H1 (cell line): Measurements from ENCODE around the gene QRSL1. TPM values are rescaled to one million over a fixed set of nuclear protein-coding genes. Genes with fewer than 3 reads are reported as not detected.

Source experiments
- CTCF ChIA-PET: fragments of 300-600 bp; sonication (Branson Sonifier 250); formaldehyde crosslinking; loops from one replicate; lab custom pipeline; 2021; ENCODE audit not compliant: partially characterized antibody; lab: Charles Lee
- POLR2A ChIA-PET: fragments of 300-600 bp; sonication (Branson Sonifier 250); formaldehyde crosslinking; loops from one replicate; lab custom pipeline; 2021; ENCODE audit warnings: inconsistent platforms; ENCODE audit not compliant: partially characterized antibody; lab: Charles Lee
- DNase-seq, 2 experiments: peaks; one replicate each; pipeline versions ENCODE4 v3.0.0 to v3.0.0-alpha.2; 2010 to 2022; ENCODE audit warnings: low spot score in 2 of 2, low read depth in 1 of 2, mixed read lengths in 1 of 2
- FAIRE-seq: peaks from 2 replicates; lab custom pipeline; 2011; peaks lifted over from hg19 to GRCh38; lab: Jason Lieb, UNC
- H2AFZ ChIP-seq: 2 replicates; pipeline ENCODE4 v1.8.1; 2012; ENCODE audit warnings: low read length, inconsistent platforms
- H2AK5ac ChIP-seq: 2 replicates; pipeline ENCODE4 v1.6.1; 2013; ENCODE audit warnings: low read depth, low read length
- H2BK120ac ChIP-seq: replicated peaks from 2 replicates; pipeline ENCODE3; 2013; ENCODE audit warnings: low read depth, low read length, inconsistent platforms
- H2BK12ac ChIP-seq: 2 replicates; pipeline ENCODE4 v1.6.1; 2013; ENCODE audit warnings: low read depth, low read length
- H2BK15ac ChIP-seq: 2 replicates; pipeline ENCODE4 v1.6.1; 2013; ENCODE audit warnings: low read length
- H2BK20ac ChIP-seq: 2 replicates; pipeline ENCODE4 v1.6.1; 2013; ENCODE audit warnings: low read length
- H2BK5ac ChIP-seq: 2 replicates; pipeline ENCODE4 v1.6.1; 2013; ENCODE audit warnings: low read depth, low read length
- H3K14ac ChIP-seq: 2 replicates; pipeline ENCODE4 v1.6.1; 2013; ENCODE audit warnings: inconsistent platforms; ENCODE audit not compliant: insufficient read length
- H3K18ac ChIP-seq: 2 replicates; pipeline ENCODE4 v1.6.1; 2013; ENCODE audit warnings: low read length; ENCODE audit errors: extremely low read depth
- H3K23ac ChIP-seq: 2 replicates; pipeline ENCODE4 v1.6.1; 2013; ENCODE audit warnings: inconsistent platforms; ENCODE audit not compliant: insufficient read length
- H3K23me2 ChIP-seq: 2 replicates; pipeline ENCODE4 v1.6.1; 2013; ENCODE audit warnings: low read depth, low read length
- H3K27ac ChIP-seq: 2 replicates; pipeline ENCODE4 v1.6.1; 2011; ENCODE audit warnings: low read depth, low read length, inconsistent platforms
- H3K27me3 ChIP-seq, 4 experiments: replicated peaks in 1 of 4; 1 replicate in 1 of 4; 2 replicates in 3 of 4; pipeline versions ENCODE4 v1.6.1 to v1.8.1; 2011 to 2013; ENCODE audit warnings: low read length in 3 of 4, mild to moderate bottlenecking in 3 of 4, inconsistent platforms in 2 of 4, mixed read lengths in 2 of 4, moderate library complexity in 1 of 4; ENCODE audit not compliant: control insufficient read depth in 3 of 4, insufficient read depth in 3 of 4; ENCODE audit errors: extremely low read depth in 1 of 4
- H3K36me3 ChIP-seq, 4 experiments: 2 replicates each; pipeline versions ENCODE4 v1.6.1 to v1.8.1; 2011 to 2013; ENCODE audit warnings: mild to moderate bottlenecking in 4 of 4, low read length in 3 of 4, moderate library complexity in 2 of 4, control low read depth in 1 of 4, inconsistent platforms in 1 of 4; ENCODE audit not compliant: insufficient read depth in 4 of 4, control insufficient read depth in 2 of 4
- H3K4ac ChIP-seq: replicated peaks from 2 replicates; pipeline ENCODE3; 2013; ENCODE audit warnings: low read length, low read depth, mixed read lengths, inconsistent platforms; ENCODE audit not compliant: insufficient read length
- H3K4me1 ChIP-seq, 4 experiments: replicated peaks in 1 of 4; 1 replicate in 1 of 4; 2 replicates in 3 of 4; pipeline versions ENCODE4 v1.6.1 to v1.8.1; 2011 to 2013; ENCODE audit warnings: low read length in 3 of 4, inconsistent platforms in 2 of 4, mixed read lengths in 1 of 4; ENCODE audit not compliant: insufficient read depth in 4 of 4, control insufficient read depth in 3 of 4
- H3K4me2 ChIP-seq, 2 experiments: 2 replicates each; pipeline versions ENCODE4 v1.6.1 to v1.8.1; 2011 to 2013; ENCODE audit warnings: low read depth in 2 of 2, low read length in 2 of 2, control low read depth in 1 of 2, inconsistent platforms in 1 of 2, mild to moderate bottlenecking in 1 of 2; ENCODE audit not compliant: insufficient read depth in 1 of 2
- H3K4me3 ChIP-seq, 4 experiments: fragments of 200-600, 300-600 bp in 1 of 4; sonication (generic), shearing (Covaris generic), sonication (Bioruptor Twin) in 1 of 4; 2 replicates each; pipeline versions ENCODE4 v1.5.1 to v1.8.1; 2011 to 2016; ENCODE audit warnings: low read length in 4 of 4, low read depth in 3 of 4, control low read depth in 2 of 4, inconsistent platforms in 2 of 4, mild to moderate bottlenecking in 2 of 4, mixed read lengths in 1 of 4, moderate library complexity in 1 of 4; ENCODE audit not compliant: insufficient read depth in 2 of 4; ENCODE audit errors: extremely low read depth in 1 of 4
- H3K56ac ChIP-seq: replicated peaks from 2 replicates; pipeline ENCODE3; 2013; ENCODE audit warnings: low read depth, mild to moderate bottlenecking, mixed read lengths, low read length, inconsistent platforms; ENCODE audit not compliant: insufficient read length
- H3K79me1 ChIP-seq: 2 replicates; pipeline ENCODE4 v1.6.1; 2013; ENCODE audit warnings: low read depth, low read length, control low read depth
- H3K79me2 ChIP-seq, 2 experiments: 2 replicates each; pipeline versions ENCODE4 v1.6.1 to v1.8.1; 2012 to 2013; ENCODE audit warnings: low read length in 2 of 2, mild to moderate bottlenecking in 2 of 2, inconsistent platforms in 1 of 2; ENCODE audit not compliant: insufficient read depth in 2 of 2, control insufficient read depth in 1 of 2
- H3K9ac ChIP-seq, 4 experiments: replicated peaks in 1 of 4; 1 replicate in 1 of 4; 2 replicates in 3 of 4; pipeline versions ENCODE4 v1.6.1 to v1.8.1; 2011 to 2013; ENCODE audit warnings: low read depth in 3 of 4, low read length in 3 of 4, control low read depth in 2 of 4, mild to moderate bottlenecking in 2 of 4, moderate library complexity in 2 of 4, inconsistent platforms in 1 of 4; ENCODE audit errors: extremely low read depth in 1 of 4
- H3K9me3 ChIP-seq, 2 experiments: 2 replicates each; pipeline versions ENCODE4 v1.6.1 to v1.8.1; 2012 to 2013; ENCODE audit warnings: mild to moderate bottlenecking in 2 of 2, moderate library complexity in 2 of 2, control low read depth in 1 of 2, inconsistent platforms in 1 of 2, low read depth in 1 of 2, low read length in 1 of 2, mixed read lengths in 1 of 2; ENCODE audit not compliant: insufficient read depth in 2 of 2
- H4K20me1 ChIP-seq, 2 experiments: replicated peaks in 1 of 2; 2 replicates each; pipeline versions ENCODE3 to v1.8.1; 2011 to 2013; ENCODE audit warnings: inconsistent platforms in 2 of 2, low read length in 2 of 2, mild to moderate bottlenecking in 1 of 2; ENCODE audit not compliant: insufficient read depth in 2 of 2, control insufficient read depth in 1 of 2
- H4K5ac ChIP-seq: 2 replicates; pipeline ENCODE4 v1.6.1; 2013; ENCODE audit warnings: low read length, low read depth, mixed read lengths, inconsistent platforms; ENCODE audit not compliant: insufficient read length
- H4K8ac ChIP-seq: 2 replicates; pipeline ENCODE4 v1.8.0; 2013; ENCODE audit warnings: mild to moderate bottlenecking, moderate library complexity, low read length, inconsistent platforms; ENCODE audit not compliant: insufficient read depth; ENCODE audit errors: extremely low read depth
- H4K91ac ChIP-seq: replicated peaks from 2 replicates; pipeline ENCODE3; 2013; ENCODE audit warnings: low read length, mixed read lengths, inconsistent platforms; ENCODE audit not compliant: insufficient read length
- BCL11A ChIP-seq, 2 experiments: IDR thresholded peaks; one replicate each; pipeline ENCODE4 v1.6.1; 2011; ENCODE audit warnings: low read depth in 2 of 2, low read length in 2 of 2, mild to moderate bottlenecking in 2 of 2
- KDM1A ChIP-seq: fragments of 200-600, 300-600 bp; sonication (generic); IDR thresholded peaks from 2 replicates; pipeline ENCODE4 v1.7.1; 2016; ENCODE audit warnings: mild to moderate bottlenecking, low read length, borderline replicate concordance
- RAD21 ChIP-seq, 2 experiments: IDR thresholded peaks in 1 of 2; conservative IDR thresholded peaks in 1 of 2; 2 replicates each; pipeline ENCODE4 v1.6.1; 2011; ENCODE audit warnings: low read depth in 2 of 2, low read length in 2 of 2, improper control_type of control experiment in 1 of 2, inconsistent platforms in 1 of 2, mild to moderate bottlenecking in 1 of 2, moderate library complexity in 1 of 2
- SIRT6 ChIP-seq: IDR thresholded peaks from one replicate; pipeline ENCODE4 v1.7.1; 2012; ENCODE audit warnings: low read length, inconsistent platforms
- SP4 ChIP-seq: IDR thresholded peaks from 2 replicates; pipeline ENCODE4 v1.6.1; 2012; ENCODE audit warnings: low read length, inconsistent platforms
- TEAD4 ChIP-seq: IDR thresholded peaks from 2 replicates; pipeline ENCODE4 v1.6.1; 2012; ENCODE audit warnings: low read depth, low read length, inconsistent platforms, mixed read lengths
- WGBS, 2 experiments: shearing (Covaris generic) in 1 of 2; methylation state at CpG; one replicate each; pipeline versions ENCODE4 v1.1.6 to v1.1.7; 2013 to 2015; ENCODE audit warnings: low lambda C conversion rate in 2 of 2, mixed read lengths in 2 of 2, inconsistent platforms in 1 of 2, low coverage in 1 of 2, missing lambda C conversion rate in 1 of 2; ENCODE audit not compliant: insufficient replicate concordance in 2 of 2, insufficient coverage in 1 of 2, insufficient read length in 1 of 2; ENCODE audit errors: extremely low coverage in 1 of 2, missing lambda C conversion rate in 1 of 2; 5-methylcytosine and 5-hydroxymethylcytosine counted together
- polyA plus RNA-seq, 7 experiments: library from polyadenylated mRNA; depleted of rRNA in 3 of 7; stranded (reverse) in 5 of 7; unstranded in 2 of 7; fragments of >200 nt in 5 of 7; fragments of 200-250 nt in 2 of 7; gene quantifications; 1 replicate in 5 of 7; 2 replicates in 1 of 7; 4 replicates in 1 of 7; pipeline versions ENCODE4 v1.2.1 to v1.2.3, GENCODE V29; 2011 to 2013; ENCODE audit warnings: missing spikeins in 2 of 7, mixed read lengths in 2 of 7
- total RNA-seq: library from RNA; stranded (reverse); fragmentation: NEBNext Ultra II Directional; extraction: Animal tissue kit (Norgen Biotek cat#: 25700); gene quantifications from 2 replicates; pipeline ENCODE4 v1.2.1, GENCODE V29; 2021
- TF ChIP-seq, protein P1 (sequence below): IDR thresholded peaks from 2 replicates; pipeline ENCODE4 v1.6.1; 2012; ENCODE audit warnings: inconsistent platforms
- TF ChIP-seq, protein P2 (sequence below), 3 experiments: IDR thresholded peaks; 1 replicate in 2 of 3; 2 replicates in 1 of 3; pipeline versions ENCODE4 v1.5.1 to v1.6.1; 2011; ENCODE audit warnings: low read length in 3 of 3, mild to moderate bottlenecking in 3 of 3, inconsistent platforms in 2 of 3, low read depth in 1 of 3, moderate library complexity in 1 of 3; ENCODE audit not compliant: insufficient read depth in 1 of 3; ENCODE audit errors: control extremely low read depth in 1 of 3

Gene QRSL1
- total and polyA plus RNA-seq, 2 of the 8 experiments (the other 6 are each of a cell fraction or from before 2014, with no cell fraction given): 7.8 to 22.2 TPM

DNA sequence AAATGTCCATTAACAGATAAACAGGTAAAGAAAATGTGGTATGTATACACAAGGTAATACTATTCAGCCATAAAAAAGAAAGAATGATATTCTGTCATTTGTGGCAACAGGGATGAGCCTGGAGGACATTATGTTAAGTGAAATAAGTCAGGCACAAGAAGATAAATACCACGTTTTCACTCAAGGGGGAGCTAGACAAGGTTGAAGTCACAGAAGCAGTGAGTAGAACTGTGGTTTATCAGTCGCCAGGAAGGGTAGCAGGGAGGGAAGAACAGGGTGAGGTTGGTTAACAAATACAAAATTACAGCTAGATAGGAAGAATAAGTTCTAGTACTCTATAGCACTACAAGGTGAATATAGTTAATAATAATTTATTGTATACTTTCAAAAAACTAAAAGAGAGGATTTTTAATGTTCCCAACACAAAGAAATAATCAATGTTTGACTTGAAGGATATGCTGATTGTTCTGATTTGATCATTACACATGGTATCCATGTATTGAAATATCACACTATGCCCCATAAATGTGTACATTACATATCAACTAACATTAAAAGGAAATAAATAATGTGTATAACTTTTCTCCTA is 21.2 kb upstream of the QRSL1 start:
- Histone ChIP-seq H2BK20ac (no peak overlapping the region), H3K4me2 (no peak overlapping the region), H3K36me3 (peaks cover 0 to 9% (median 0%) of the 10 kb centered on the region in 4 experiments; a peak in 2 of 8 replicates), H3K23me2 (no peaks in the 10 kb centered on the region), H2BK12ac (no peak overlapping the region), H3K23ac (no peak overlapping the region), H2AK5ac (no peak overlapping the region), H2BK120ac (no peak overlapping the region), H4K91ac (no peak overlapping the region), H2BK15ac (no peak overlapping the region), H3K27me3 (no peaks in the 10 kb centered on the region), H3K4me1 (peaks cover 2 to 8% (median 4%) of the 10 kb centered on the region in 4 experiments; a peak in 5 of 7 replicates), H3K14ac (no peak overlapping the region), H3K18ac (no peak overlapping the region), H4K5ac (no peak overlapping the region), H4K8ac (no peak overlapping the region), H3K4ac (no peak overlapping the region), H4K20me1 (no peaks in the 10 kb centered on the region), H3K9ac (no peak overlapping the region), H3K4me3 (no peak overlapping the region), H3K79me1 (no peaks in the 10 kb centered on the region), H3K9me3 (peaks cover 0 to 2% of the 10 kb centered on the region in 2 experiments; a peak in 1 of 4 replicates), H3K27ac (no peak overlapping the region), H2BK5ac (no peak overlapping the region), H3K79me2 (no peaks in the 10 kb centered on the region), H3K56ac (no peak overlapping the region), H2AFZ (no peak overlapping the region)
- TF ChIP-seq BCL11A (IDR thresholded peaks at IDR 0.05; ENCODE audit: low read depth in 2 of 2, low read length in 2 of 2) (no peak), KDM1A (no peak), SP4 (no peak), SIRT6 (no peak), RAD21 (IDR thresholded peaks at IDR 0.05 in 1 of 2, conservative IDR thresholded peaks at IDR 0.05 in 1 of 2; ENCODE audit: low read depth in 2 of 2, low read length in 2 of 2) (peak; percentile 72 to 76), TEAD4 (0 out of 2 replicates have a peak, but pooled peaks have one; percentile 36)
- TF ChIP-seq, protein P1, sequence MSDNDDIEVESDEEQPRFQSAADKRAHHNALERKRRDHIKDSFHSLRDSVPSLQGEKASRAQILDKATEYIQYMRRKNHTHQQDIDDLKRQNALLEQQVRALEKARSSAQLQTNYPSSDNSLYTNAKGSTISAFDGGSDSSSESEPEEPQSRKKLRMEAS: peak; percentile 17; the same call in 1 of the 2 replicates
- TF ChIP-seq, protein P2, sequence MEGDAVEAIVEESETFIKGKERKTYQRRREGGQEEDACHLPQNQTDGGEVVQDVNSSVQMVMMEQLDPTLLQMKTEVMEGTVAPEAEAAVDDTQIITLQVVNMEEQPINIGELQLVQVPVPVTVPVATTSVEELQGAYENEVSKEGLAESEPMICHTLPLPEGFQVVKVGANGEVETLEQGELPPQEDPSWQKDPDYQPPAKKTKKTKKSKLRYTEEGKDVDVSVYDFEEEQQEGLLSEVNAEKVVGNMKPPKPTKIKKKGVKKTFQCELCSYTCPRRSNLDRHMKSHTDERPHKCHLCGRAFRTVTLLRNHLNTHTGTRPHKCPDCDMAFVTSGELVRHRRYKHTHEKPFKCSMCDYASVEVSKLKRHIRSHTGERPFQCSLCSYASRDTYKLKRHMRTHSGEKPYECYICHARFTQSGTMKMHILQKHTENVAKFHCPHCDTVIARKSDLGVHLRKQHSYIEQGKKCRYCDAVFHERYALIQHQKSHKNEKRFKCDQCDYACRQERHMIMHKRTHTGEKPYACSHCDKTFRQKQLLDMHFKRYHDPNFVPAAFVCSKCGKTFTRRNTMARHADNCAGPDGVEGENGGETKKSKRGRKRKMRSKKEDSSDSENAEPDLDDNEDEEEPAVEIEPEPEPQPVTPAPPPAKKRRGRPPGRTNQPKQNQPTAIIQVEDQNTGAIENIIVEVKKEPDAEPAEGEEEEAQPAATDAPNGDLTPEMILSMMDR (IDR thresholded peaks at IDR 0.05; ENCODE audit: control extremely low read depth in 1 of 3, insufficient read depth in 1 of 3, low read depth in 1 of 3, low read length in 3 of 3): peak in 2 of 3 experiments; percentile 63 to 82; a peak in 2 of 4 replicates
- 24% methylated on average over 2 of the region's 2 CpGs; no CpG with 5 or more reads in 1 of the 2 experiments for WGBS, 2 experiments
- ChIA-PET POLR2A (interaction anchor here (1.0 kb wide), 1 partner anchor 366 kb away, joined by 3 read pairs; the partner anchor contains the start of gene CD24), CTCF (interaction anchor here (0.5 to 5.1 kb wide), 26 partner anchors 12 to 664 kb away, joined by 3 to 52 read pairs (median 3); no protein-coding TSS in a partner anchor)
- peak; percentile 93 for FAIRE-seq
- DNase-seq: no peak
